B cell (primary cell): ENCODE measurements around the gene CYP3A4. TPM values are rescaled to one million over a fixed set of nuclear protein-coding genes. Genes with fewer than 3 reads are reported as not detected.

Experiments used
- ATAC-seq: fragments of 200-7000 bp; cut with Tn5 transposase; one replicate; pipeline ENCODE4 v1.10.0; 2021; ENCODE audit warnings: low read depth, mild to moderate bottlenecking, moderate number of reproducible peaks, moderate library complexity
- CTCF ChIA-PET: fragments of 350-600 bp; sonication (Branson Sonifier 250); formaldehyde crosslinking; loops from one replicate; lab custom pipeline; 2021; ENCODE audit warnings: antibody characterized with exemption, inconsistent platforms; lab: Charles Lee
- POLR2A ChIA-PET: fragments of 350-600 bp; sonication (Branson Sonifier 250); formaldehyde crosslinking; loops from one replicate; lab custom pipeline; 2021; ENCODE audit warnings: antibody characterized with exemption; lab: Charles Lee
- DNase-seq: peaks from one replicate; pipeline ENCODE4 v3.0.0; 2013
- H2AFZ ChIP-seq: 2 replicates; pipeline ENCODE4 v1.6.1; 2012; ENCODE audit warnings: mild to moderate bottlenecking, low read depth, low read length; ENCODE audit not compliant: insufficient read depth, poor library complexity, severe bottlenecking
- H3K27ac ChIP-seq, 2 donors: 1 replicate in 1 of 2; 2 replicates in 1 of 2; pipeline ENCODE4 v1.5.1; 2012 to 2013; ENCODE audit warnings: low read length in 2 of 2, mild to moderate bottlenecking in 2 of 2, moderate library complexity in 1 of 2
- H3K27me3 ChIP-seq, 4 experiments: fragments of 200-600 bp in 1 of 4; sonication (generic) in 1 of 4; replicated peaks in 1 of 4; 1 replicate in 2 of 4; 2 replicates in 2 of 4; pipeline versions ENCODE4 v1.6.1 to v1.7.0; 2013 to 2016; ENCODE audit warnings: low read length in 3 of 4, mild to moderate bottlenecking in 2 of 4, mixed read lengths in 1 of 4, moderate library complexity in 1 of 4; ENCODE audit not compliant: insufficient read depth in 4 of 4, control insufficient read depth in 3 of 4; ENCODE audit errors: control extremely low read depth in 1 of 4
- H3K36me3 ChIP-seq, 2 experiments: replicated peaks in 1 of 2; 1 replicate in 1 of 2; 2 replicates in 1 of 2; pipeline versions ENCODE4 v1.6.1 to v1.7.1; 2013; ENCODE audit warnings: low read length in 1 of 2; ENCODE audit not compliant: insufficient read depth in 2 of 2, control insufficient read depth in 1 of 2; ENCODE audit errors: control extremely low read depth in 1 of 2, extremely low read depth in 1 of 2
- H3K4me1 ChIP-seq, 2 donors: fragments of 200-600 bp in 1 of 2; sonication (generic) in 1 of 2; 1 replicate in 1 of 2; 2 replicates in 1 of 2; pipeline versions ENCODE4 v1.5.1 to v1.6.1; 2013 to 2017; ENCODE audit warnings: low read length in 2 of 2; ENCODE audit not compliant: control insufficient read depth in 2 of 2, insufficient read depth in 2 of 2
- H3K4me2 ChIP-seq: replicated peaks from 2 replicates; pipeline ENCODE3; 2012; ENCODE audit warnings: mild to moderate bottlenecking, low read depth, low read length; ENCODE audit not compliant: poor library complexity, severe bottlenecking
- H3K4me3 ChIP-seq, 5 experiments: fragments of 200-600 bp in 1 of 5; sonication (generic) in 1 of 5; 1 replicate in 3 of 5; 2 replicates in 2 of 5; pipeline versions ENCODE4 v1.5.1 to v1.7.0; 2011 to 2016; ENCODE audit warnings: low read length in 4 of 5, mild to moderate bottlenecking in 4 of 5, low read depth in 2 of 5, control low read depth in 1 of 5, moderate library complexity in 1 of 5; ENCODE audit not compliant: insufficient read depth in 1 of 5; ENCODE audit errors: control extremely low read depth in 1 of 5, extremely low read depth in 1 of 5
- H3K79me2 ChIP-seq: fragments of 200-600 bp; sonication (generic); one replicate; pipeline ENCODE4 v1.6.0; 2016; ENCODE audit warnings: low read length; ENCODE audit not compliant: control insufficient read depth, insufficient read depth
- H3K9ac ChIP-seq: fragments of 200-600 bp; sonication (generic); 2 replicates; pipeline ENCODE4 v1.6.1; 2017; ENCODE audit warnings: mild to moderate bottlenecking, low read length, moderate library complexity
- H3K9me3 ChIP-seq, 3 donors: one replicate each; pipeline versions ENCODE4 v1.6.1 to v1.7.1; 2013; ENCODE audit warnings: low read length in 2 of 3; ENCODE audit not compliant: control insufficient read depth in 2 of 3, insufficient read depth in 1 of 3; ENCODE audit errors: control extremely low read depth in 1 of 3
- H4K20me1 ChIP-seq: 2 replicates; pipeline ENCODE4 v1.6.0; 2012; ENCODE audit warnings: mild to moderate bottlenecking, low read length; ENCODE audit not compliant: insufficient read depth, control insufficient read depth, poor library complexity, severe bottlenecking
- H3K27ac Mint-ChIP-seq: one replicate; pipeline ENCODE4 v1.8.0; 2021; ENCODE audit warnings: mixed read lengths
- H3K27me3 Mint-ChIP-seq: one replicate; pipeline ENCODE4 v1.8.0; 2021; ENCODE audit warnings: mixed read lengths
- H3K4me1 Mint-ChIP-seq: one replicate; pipeline ENCODE4 v1.8.0; 2021; ENCODE audit warnings: mixed read lengths
- H3K4me3 Mint-ChIP-seq: one replicate; pipeline ENCODE4 v1.8.0; 2021; ENCODE audit warnings: mixed read lengths
- H3K9me3 Mint-ChIP-seq: one replicate; pipeline ENCODE4 v1.8.0; 2022; ENCODE audit warnings: mixed read lengths; ENCODE audit not compliant: insufficient read depth
- EZH2 ChIP-seq: IDR thresholded peaks from 2 replicates; pipeline ENCODE4 v1.6.1; 2012; ENCODE audit warnings: borderline replicate concordance, low read depth, mild to moderate bottlenecking, moderate library complexity, low read length; ENCODE audit not compliant: insufficient read depth, poor library complexity, severe bottlenecking
- WGBS: methylation state at CpG from one replicate; pipeline ENCODE4 v1.1.5; 2013; ENCODE audit warnings: missing lambda C conversion rate; ENCODE audit not compliant: insufficient coverage; 5-methylcytosine and 5-hydroxymethylcytosine counted together
- intact Hi-C: fragments of 100-400 bp; cut with micrococcal nuclease; formaldehyde crosslinking; loops from one replicate; pipeline ENCODE4 v1.10.0; 2022
- polyA plus RNA-seq: library from polyadenylated mRNA; depleted of rRNA; stranded (reverse); fragments of >200 nt; gene quantifications from 2 replicates; pipeline ENCODE4 v1.2.3, GENCODE V29; 2012
- total RNA-seq, 2 donors: library from RNA; stranded (reverse); fragments of 120-200 nt in 1 of 2; gene quantifications; 1 replicate in 1 of 2; 2 replicates in 1 of 2; pipeline versions ENCODE4 v1.2.3 to v1.2.4, GENCODE V29; 2013 to 2022
- TF ChIP-seq, protein P1 (sequence below): fragments of 200-600 bp; IDR thresholded peaks from one replicate; pipeline ENCODE4 v1.8.0; 2022; ENCODE audit warnings: antibody characterized with exemption, mild to moderate bottlenecking

CYP3A4 gene
- total and polyA plus RNA-seq, 2 donors (not counting 1 experiment from before 2014, with no cell fraction given), result not detected

DNA sequence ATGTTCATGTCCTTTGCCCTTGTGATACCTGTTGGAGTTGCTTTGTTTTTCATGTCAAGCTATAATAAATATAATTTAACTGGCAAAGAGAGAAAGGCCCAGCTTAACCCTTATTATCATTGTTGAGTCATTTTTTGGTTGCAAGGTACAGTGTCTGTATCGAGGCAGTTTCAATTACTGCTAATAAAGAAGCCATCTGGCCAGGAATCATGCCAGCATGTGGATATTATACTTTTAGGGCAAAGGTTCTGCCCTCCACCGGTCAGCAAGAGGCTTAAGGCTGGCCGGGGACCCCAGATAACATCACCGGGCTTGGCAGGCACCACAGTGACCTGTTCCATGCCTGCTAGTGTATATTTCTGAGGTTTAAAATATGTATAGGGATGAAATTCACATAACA lies 9.0 kb upstream of the CYP3A4 start:
- Mint-ChIP-seq H3K27ac (no peak overlapping the region), H3K9me3 (no peaks in the 10 kb centered on the region), H3K27me3 (peaks cover 31% of the 10 kb centered on the region), H3K4me1 (no peaks in the 10 kb centered on the region), H3K4me3 (no peak overlapping the region)
- ChIA-PET POLR2A (no interaction called here), CTCF (no interaction called here)
- Histone ChIP-seq H3K27ac (no peak overlapping the region), H3K4me1 (no peaks in the 10 kb centered on the region), H3K9me3 (peaks cover 0 to 8% (median 0%) of the 10 kb centered on the region in 3 donors), H3K4me3 (no peak overlapping the region), H3K27me3 (peaks cover 0 to 17% (median 5%) of the 10 kb centered on the region in 4 experiments), H3K9ac (no peak overlapping the region), H4K20me1 (no peaks in the 10 kb centered on the region), H3K36me3 (no peaks in the 10 kb centered on the region), H3K4me2 (no peak overlapping the region), H2AFZ (no peak overlapping the region), H3K79me2 (no peaks in the 10 kb centered on the region)
- TF ChIP-seq, protein P1, sequence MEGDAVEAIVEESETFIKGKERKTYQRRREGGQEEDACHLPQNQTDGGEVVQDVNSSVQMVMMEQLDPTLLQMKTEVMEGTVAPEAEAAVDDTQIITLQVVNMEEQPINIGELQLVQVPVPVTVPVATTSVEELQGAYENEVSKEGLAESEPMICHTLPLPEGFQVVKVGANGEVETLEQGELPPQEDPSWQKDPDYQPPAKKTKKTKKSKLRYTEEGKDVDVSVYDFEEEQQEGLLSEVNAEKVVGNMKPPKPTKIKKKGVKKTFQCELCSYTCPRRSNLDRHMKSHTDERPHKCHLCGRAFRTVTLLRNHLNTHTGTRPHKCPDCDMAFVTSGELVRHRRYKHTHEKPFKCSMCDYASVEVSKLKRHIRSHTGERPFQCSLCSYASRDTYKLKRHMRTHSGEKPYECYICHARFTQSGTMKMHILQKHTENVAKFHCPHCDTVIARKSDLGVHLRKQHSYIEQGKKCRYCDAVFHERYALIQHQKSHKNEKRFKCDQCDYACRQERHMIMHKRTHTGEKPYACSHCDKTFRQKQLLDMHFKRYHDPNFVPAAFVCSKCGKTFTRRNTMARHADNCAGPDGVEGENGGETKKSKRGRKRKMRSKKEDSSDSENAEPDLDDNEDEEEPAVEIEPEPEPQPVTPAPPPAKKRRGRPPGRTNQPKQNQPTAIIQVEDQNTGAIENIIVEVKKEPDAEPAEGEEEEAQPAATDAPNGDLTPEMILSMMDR, result no peak
- TF ChIP-seq EZH2, result no peak
- WGBS, result 86% methylated on average over 2 of the region's 4 CpGs
- intact Hi-C loops, result no loop called here
- no peak for DNase-seq
- ATAC-seq, result no peak

DNA sequence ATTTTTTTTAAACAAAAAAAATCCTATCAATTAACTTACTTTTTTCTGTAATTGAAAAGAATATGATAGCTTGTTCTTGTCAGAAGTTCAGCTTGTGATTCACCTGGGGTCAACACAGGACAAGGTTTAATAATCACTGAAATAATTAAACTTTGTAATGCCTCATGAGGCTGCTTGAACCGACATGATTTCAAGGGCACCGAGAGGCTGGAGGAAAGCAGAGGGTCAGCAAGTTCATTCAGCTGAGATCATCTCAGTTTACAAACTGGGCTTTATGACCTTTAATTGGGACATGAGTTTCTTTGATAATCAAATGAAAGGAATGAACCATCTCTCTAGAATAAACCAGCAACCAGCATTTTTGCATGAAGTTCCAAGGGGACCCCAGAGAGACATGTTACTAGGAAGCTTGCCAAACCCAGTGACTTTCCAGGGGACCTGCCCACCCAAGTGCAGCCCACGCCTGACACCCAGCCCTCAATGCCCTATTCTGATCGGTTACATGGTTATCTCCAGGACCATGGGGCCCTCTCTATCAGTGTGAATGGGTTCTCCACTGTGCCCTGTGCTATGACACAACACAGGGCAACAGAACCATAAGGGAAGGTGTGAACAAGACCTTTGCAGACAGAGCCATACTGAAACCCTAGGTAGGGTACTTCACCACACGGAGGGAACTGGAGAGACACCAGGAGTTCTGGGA lies 7.8 kb upstream of the CYP3A4 start:
- Mint-ChIP-seq H3K27ac (no peak overlapping the region), H3K9me3 (no peaks in the 10 kb centered on the region), H3K4me1 (no peaks in the 10 kb centered on the region), H3K4me3 (no peak overlapping the region), H3K27me3 (peaks cover 37% of the 10 kb centered on the region)
- DNase-seq, result no peak
- H2AFZ ChIP-seq, result no peak overlapping the region
- 95% methylated on average over 3 of the region's 5 CpGs for WGBS
- POLR2A ChIA-PET, result no interaction called here
- H3K9me3 ChIP-seq, result peaks cover 0 to 8% (median 0%) of the 10 kb centered on the region in 3 donors
- no peaks in the 10 kb centered on the region for H3K36me3 ChIP-seq
- intact Hi-C loops, result no loop called here
- H3K79me2 ChIP-seq, result no peaks in the 10 kb centered on the region
- H3K27ac ChIP-seq, result no peak overlapping the region
- TF ChIP-seq EZH2, result no peak
- TF ChIP-seq, protein P1, result no peak
- H3K4me3 ChIP-seq, result no peak overlapping the region
- H4K20me1 ChIP-seq, result no peaks in the 10 kb centered on the region
- H3K4me2 ChIP-seq, result no peak overlapping the region
- H3K4me1 ChIP-seq, result no peaks in the 10 kb centered on the region
- peaks cover 0 to 20% (median 4%) of the 10 kb centered on the region in 4 experiments for H3K27me3 ChIP-seq
- no peak for ATAC-seq
- no peak overlapping the region for H3K9ac ChIP-seq
- CTCF ChIA-PET, result no interaction called here
